IPS DF 6.9 (cell line): ENCODE data around the gene KAZN.

Source experiments
- DNase-seq: peaks from one replicate; pipeline ENCODE4 v3.0.0-alpha.2; 2013; ENCODE audit warnings: low read depth, low spot score
- H3K27ac ChIP-seq: one replicate; pipeline ENCODE4 v1.5.1; 2013; ENCODE audit warnings: low read length, control low read depth
- H3K27me3 ChIP-seq: 2 replicates; pipeline ENCODE4 v1.6.1; 2013; ENCODE audit warnings: mild to moderate bottlenecking, low read length; ENCODE audit not compliant: control insufficient read depth, insufficient read depth
- H3K36me3 ChIP-seq: 2 replicates; pipeline ENCODE4 v1.6.1; 2013; ENCODE audit warnings: low read length; ENCODE audit not compliant: control insufficient read depth, insufficient read depth
- H3K4me1 ChIP-seq: 2 replicates; pipeline ENCODE4 v1.6.1; 2013; ENCODE audit warnings: low read length; ENCODE audit not compliant: control insufficient read depth, insufficient read depth
- H3K4me3 ChIP-seq: 2 replicates; pipeline ENCODE4 v1.5.1; 2013; ENCODE audit warnings: mild to moderate bottlenecking, low read length
- H3K9me3 ChIP-seq: 2 replicates; pipeline ENCODE4 v1.6.1; 2013; ENCODE audit warnings: low read length, inconsistent platforms; ENCODE audit not compliant: control insufficient read depth, insufficient read depth
- WGBS: extraction: QIAGEN DNeasy Blood & Tissue Kit; methylation state at CpG from one replicate; pipeline ENCODE4 v1.1.7; 2013; ENCODE audit warnings: mixed read lengths, missing lambda C conversion rate; ENCODE audit not compliant: insufficient read length, insufficient coverage; 5-methylcytosine and 5-hydroxymethylcytosine counted together

KAZN gene

DNA sequence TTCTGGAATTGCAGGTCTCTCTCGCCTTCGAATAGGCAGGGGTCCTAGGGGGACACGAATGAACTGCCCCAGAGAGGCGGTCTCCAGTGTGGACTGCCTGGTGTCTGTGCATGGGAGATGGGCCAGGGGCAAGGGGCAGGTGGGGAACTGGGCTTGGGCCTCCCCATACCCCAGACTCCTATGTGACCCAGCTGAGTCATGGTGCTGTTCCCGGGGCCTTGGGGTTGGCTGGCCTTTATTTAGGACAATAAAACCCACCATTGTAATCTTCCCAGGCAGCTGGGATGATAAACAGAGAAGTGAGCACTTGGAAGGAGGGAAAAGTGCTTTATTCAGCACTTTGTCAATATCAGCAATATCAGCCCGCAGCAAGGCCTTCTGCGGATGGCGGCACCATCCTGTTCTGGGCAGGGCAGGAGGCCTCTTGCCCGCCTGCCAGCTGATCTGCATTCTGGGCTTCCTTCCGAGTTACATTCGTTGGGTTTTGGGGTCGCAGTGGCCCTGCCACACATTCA, 346.0 kb downstream of the KAZN start:
- no peaks in the 10 kb centered on the region for H3K9me3 ChIP-seq
- no peaks in the 10 kb centered on the region for H3K36me3 ChIP-seq
- no peak overlapping the region for H3K27ac ChIP-seq
- DNase-seq: no peak
- no peaks in the 10 kb centered on the region for H3K27me3 ChIP-seq
- peaks cover 6% of the 10 kb centered on the region for H3K4me1 ChIP-seq
- no peak overlapping the region for H3K4me3 ChIP-seq
- no CpG with 5 or more reads among the region's 12 CpGs for WGBS

- no peak for DNase-seq
- no CpG with 5 or more reads among the region's 26 CpGs for WGBS
- no peak overlapping the region for H3K27ac ChIP-seq
Measured at GRCh38 chr1:14945132-14946010, 346.9 kb downstream of the KAZN start.

DNA sequence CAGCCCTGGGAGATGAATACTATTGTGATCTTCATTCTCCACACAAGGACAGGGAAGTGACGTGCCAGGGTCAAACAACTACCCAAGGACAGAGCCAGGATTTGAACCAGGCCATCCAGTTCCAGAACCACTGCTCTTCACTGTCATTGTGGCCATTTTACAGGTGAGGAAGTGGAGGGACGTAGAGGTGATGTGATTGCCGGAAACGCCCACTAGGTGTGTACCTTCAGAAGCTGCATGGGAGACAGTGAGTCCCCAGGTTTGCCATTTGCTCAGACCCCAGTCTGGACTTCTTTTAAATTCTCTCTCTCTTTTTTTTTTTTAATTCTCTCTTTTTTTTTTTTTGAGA, 347.5 kb downstream of the KAZN start:
- Histone ChIP-seq H3K9me3 (no peaks in the 10 kb centered on the region), H3K4me1 (peaks cover 10% of the 10 kb centered on the region), H3K27me3 (no peaks in the 10 kb centered on the region), H3K27ac (no peak overlapping the region), H3K36me3 (no peaks in the 10 kb centered on the region), H3K4me3 (no peak overlapping the region)
- DNase-seq: no peak
- no CpG with 5 or more reads among the region's 4 CpGs for WGBS

More at GRCh38 chr1:14945132-14946010, 346.9 kb downstream of the KAZN start:
- peaks cover 10% of the 10 kb centered on the region for H3K4me1 ChIP-seq
- no peaks in the 10 kb centered on the region for H3K36me3 ChIP-seq
- H3K27me3 ChIP-seq: no peaks in the 10 kb centered on the region
- H3K4me3 ChIP-seq: no peak overlapping the region
- no peaks in the 10 kb centered on the region for H3K9me3 ChIP-seq

- Histone ChIP-seq H3K27ac (no peak overlapping the region), H3K36me3 (no peaks in the 10 kb centered on the region), H3K4me1 (peaks cover 10% of the 10 kb centered on the region), H3K9me3 (no peaks in the 10 kb centered on the region), H3K27me3 (no peaks in the 10 kb centered on the region), H3K4me3 (no peak overlapping the region)
- no CpG with 5 or more reads among the region's 14 CpGs for WGBS
- no peak for DNase-seq
Measured at GRCh38 chr1:14946684-14947238, 348.3 kb downstream of the KAZN start.

GRCh38 chr1:14947421-14947820, 348.9 kb downstream of the KAZN start:
- WGBS: no CpG with 5 or more reads among the region's 3 CpGs
- Histone ChIP-seq H3K36me3 (no peaks in the 10 kb centered on the region), H3K9me3 (no peaks in the 10 kb centered on the region), H3K4me1 (peaks cover 10% of the 10 kb centered on the region), H3K27me3 (no peaks in the 10 kb centered on the region), H3K4me3 (no peak overlapping the region), H3K27ac (no peak overlapping the region)
- no peak for DNase-seq

DNA sequence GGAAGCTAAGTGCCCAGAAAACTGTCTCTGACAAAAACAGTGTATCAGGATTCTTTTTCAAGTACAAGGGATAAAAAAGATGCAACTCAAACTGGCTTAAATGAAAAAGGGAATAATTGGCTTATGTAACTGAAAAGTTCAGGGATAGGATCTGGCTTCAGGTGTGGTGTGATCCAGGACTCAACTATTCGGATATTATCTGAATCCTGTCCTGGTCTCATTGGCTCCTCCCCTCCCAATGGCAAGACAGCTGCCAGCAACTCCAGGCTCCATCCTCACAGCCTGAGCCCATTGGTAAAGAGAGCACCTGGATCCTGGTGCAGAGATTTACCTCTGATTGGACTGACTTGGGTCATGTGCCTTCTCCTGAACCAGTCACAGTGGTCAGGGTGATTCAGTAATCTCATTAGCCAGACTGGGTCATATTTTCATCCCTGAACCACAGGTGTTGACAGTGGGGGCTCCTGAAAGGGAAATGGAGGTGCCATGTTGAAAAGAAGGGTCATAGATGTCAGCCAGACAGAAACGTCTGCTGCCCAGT, 349.7 kb downstream of the KAZN start:
- Histone ChIP-seq H3K9me3 (no peaks in the 10 kb centered on the region), H3K36me3 (no peaks in the 10 kb centered on the region), H3K4me1 (peaks cover 9% of the 10 kb centered on the region), H3K27me3 (no peaks in the 10 kb centered on the region), H3K4me3 (no peak overlapping the region), H3K27ac (no peak overlapping the region)
- no CpG with 5 or more reads among the region's 2 CpGs for WGBS
- no peak for DNase-seq

DNA sequence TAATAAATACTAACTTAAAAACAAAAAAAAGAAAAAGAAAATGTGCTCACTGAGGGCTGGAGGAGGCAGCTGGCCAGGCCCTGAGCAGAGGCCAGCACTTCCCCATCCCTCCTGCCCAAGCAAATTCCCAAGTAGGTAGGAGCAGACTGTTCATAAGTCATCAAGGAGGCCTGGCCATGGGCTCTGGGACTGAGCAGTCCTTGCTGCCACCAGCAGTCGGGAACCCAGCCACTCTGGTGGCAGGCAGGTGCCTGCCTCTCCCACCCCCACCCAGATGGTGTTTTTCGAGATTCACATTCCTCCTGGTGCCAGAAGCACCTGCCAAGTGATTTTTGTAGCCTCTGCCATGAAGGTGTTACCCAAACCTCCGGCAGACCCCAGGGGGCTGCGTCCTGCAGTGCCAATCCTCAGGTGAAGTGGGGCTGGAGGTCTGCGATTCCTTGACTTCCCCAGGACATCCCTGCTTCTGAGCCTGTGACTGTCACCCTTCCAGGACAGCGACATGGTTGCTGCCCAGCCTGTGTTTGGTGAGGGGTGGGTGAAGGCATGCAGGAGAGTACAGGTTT, 350.9 kb downstream of the KAZN start:
- peaks cover 9% of the 10 kb centered on the region for H3K4me1 ChIP-seq
- no peaks in the 10 kb centered on the region for H3K36me3 ChIP-seq
- no CpG with 5 or more reads among the region's 6 CpGs for WGBS
- no peak overlapping the region for H3K27ac ChIP-seq
- no peaks in the 10 kb centered on the region for H3K27me3 ChIP-seq
- H3K4me3 ChIP-seq: no peak overlapping the region
- H3K9me3 ChIP-seq: no peaks in the 10 kb centered on the region
- DNase-seq: no peak

GRCh38 chr1:14949836-14950713, 351.6 kb downstream of the KAZN start:
- Histone ChIP-seq H3K4me1 (peaks cover 7% of the 10 kb centered on the region), H3K27ac (no peak overlapping the region), H3K9me3 (no peaks in the 10 kb centered on the region), H3K36me3 (no peaks in the 10 kb centered on the region), H3K4me3 (no peak overlapping the region), H3K27me3 (no peaks in the 10 kb centered on the region)
- WGBS: no CpG with 5 or more reads among the region's 20 CpGs
- no peak for DNase-seq

GRCh38 chr1:14951766-14952165, 353.3 kb downstream of the KAZN start:
- no peak overlapping the region for H3K4me3 ChIP-seq
- no CpG with 5 or more reads among the region's 5 CpGs for WGBS
- no peaks in the 10 kb centered on the region for H3K27me3 ChIP-seq
- no peak overlapping the region for H3K27ac ChIP-seq
- no peak for DNase-seq
- H3K9me3 ChIP-seq: no peaks in the 10 kb centered on the region
- H3K4me1 ChIP-seq: peaks cover 4% of the 10 kb centered on the region; the same call in 1 of the 2 replicates
- H3K36me3 ChIP-seq: no peaks in the 10 kb centered on the region
